Activated naive CD4-positive, alpha-beta T cell treated with anti-CD3 and anti-CD28 coated beads for 36 hours (primary cell): ENCODE measurements around the gene KCTD1. TPM values are rescaled to one million over a fixed set of nuclear protein-coding genes. Genes with fewer than 3 reads are reported as not detected.

Experiments
- CTCF ChIA-PET: fragments of 350-600 bp; sonication (Branson Sonifier 250); formaldehyde crosslinking; loops from one replicate; lab custom pipeline; 2021; ENCODE audit warnings: antibody characterized with exemption; lab: Charles Lee
- DNase-seq: peaks from one replicate; pipeline ENCODE4 v3.0.0-alpha.2; 2020
- H3K27ac Mint-ChIP-seq: one replicate; pipeline ENCODE4 v1.8.0; 2021; ENCODE audit warnings: mild to moderate bottlenecking, mixed read lengths
- H3K27me3 Mint-ChIP-seq: one replicate; pipeline ENCODE4 v1.8.0; 2021; ENCODE audit warnings: low read depth, mixed read lengths
- H3K36me3 Mint-ChIP-seq: one replicate; pipeline ENCODE4 v1.8.0; 2021; ENCODE audit warnings: low read depth, mixed read lengths
- H3K4me1 Mint-ChIP-seq: one replicate; pipeline ENCODE4 v1.8.0; 2021; ENCODE audit warnings: low read depth, mixed read lengths
- H3K4me3 Mint-ChIP-seq: one replicate; pipeline ENCODE4 v1.8.0; 2021; ENCODE audit warnings: mild to moderate bottlenecking, moderate library complexity, mixed read lengths
- H3K9me3 Mint-ChIP-seq: one replicate; pipeline ENCODE4 v1.8.0; 2021; ENCODE audit warnings: mixed read lengths
- intact Hi-C: fragments of 100-400 bp; cut with micrococcal nuclease; formaldehyde crosslinking; loops from one replicate; pipeline ENCODE4 v1.15.1; 2023
- total RNA-seq, 2 experiments: library from RNA; stranded (reverse); gene quantifications; one replicate each; pipeline ENCODE4 v1.2.3, GENCODE V29; 2021

The KCTD1 gene
- 1 to 10 TPM; 1.7 to 1.9 TPM for total RNA-seq

DNA sequence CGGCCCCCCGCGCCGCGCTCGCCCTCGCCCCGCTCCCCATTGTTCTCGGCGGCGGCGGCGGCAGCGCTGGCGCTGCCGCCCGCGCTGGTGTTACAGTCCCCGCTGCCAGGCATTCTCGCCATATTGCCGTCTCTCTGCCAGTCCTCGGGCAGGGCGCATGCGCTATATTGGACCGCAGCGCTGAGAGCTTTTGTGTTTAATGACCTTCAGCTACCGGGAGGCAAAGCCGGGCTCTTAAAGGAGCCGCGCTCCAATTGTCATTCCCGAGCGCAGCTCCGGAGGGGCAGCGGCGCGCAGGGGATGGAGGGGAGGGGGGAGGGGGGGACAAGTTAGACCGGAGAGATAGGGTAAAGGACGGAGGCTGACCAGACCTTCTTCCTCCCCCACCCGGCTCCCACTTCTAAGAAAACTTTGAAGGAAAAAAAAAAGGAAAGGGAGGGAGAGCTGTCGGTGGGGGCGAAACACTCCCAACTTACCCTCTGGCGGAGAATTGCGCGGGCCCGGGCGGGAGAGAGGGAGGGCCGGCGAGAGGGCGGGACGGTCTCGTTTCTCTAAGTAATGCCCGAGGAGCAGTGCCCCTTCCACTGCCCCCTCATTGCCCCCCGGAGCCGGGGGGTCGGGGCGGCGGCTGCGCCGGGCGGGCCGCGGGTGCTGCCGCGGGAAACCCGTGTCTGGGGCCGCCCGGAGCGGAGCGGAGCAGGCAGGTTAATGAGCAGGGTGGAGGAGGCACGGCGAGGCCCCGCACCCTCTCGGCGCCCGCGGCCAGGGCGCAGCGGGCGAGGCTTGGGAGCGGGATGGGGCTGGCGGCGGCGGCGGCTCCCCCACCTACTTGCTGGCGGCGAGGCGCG is at the start of gene KCTD1:
Gene KCTD1 (minus strand): TSS at position 139 of the 848 bp plus-strand sequence. CDS start 17 bp downstream, at position 122.
- peak; percentile 76 for DNase-seq
- H3K4me3 Mint-ChIP-seq = peak within 1 kb of the TSS; percentile 79
- no peaks in the 10 kb centered on the region for H3K9me3 Mint-ChIP-seq
- H3K27me3 Mint-ChIP-seq = peaks cover 36% of the 10 kb centered on the region
- no peak within 1 kb of the TSS for H3K27ac Mint-ChIP-seq
- H3K4me1 Mint-ChIP-seq = peaks cover 30% of the 10 kb centered on the region
- CTCF ChIA-PET = interaction anchor here (0.6 to 1.7 kb wide), 5 partner anchors 9 to 475 kb away, joined by 3 to 4 read pairs (median 4); no protein-coding TSS in a partner anchor
- H3K36me3 Mint-ChIP-seq = peaks cover 3% of the 10 kb centered on the region
- intact Hi-C loops = loop anchor here (1.0 to 2.0 kb wide), 4 partner anchors 100 to 458 kb away; partner anchors contain the start of genes SS18 and TAF4B

DNA sequence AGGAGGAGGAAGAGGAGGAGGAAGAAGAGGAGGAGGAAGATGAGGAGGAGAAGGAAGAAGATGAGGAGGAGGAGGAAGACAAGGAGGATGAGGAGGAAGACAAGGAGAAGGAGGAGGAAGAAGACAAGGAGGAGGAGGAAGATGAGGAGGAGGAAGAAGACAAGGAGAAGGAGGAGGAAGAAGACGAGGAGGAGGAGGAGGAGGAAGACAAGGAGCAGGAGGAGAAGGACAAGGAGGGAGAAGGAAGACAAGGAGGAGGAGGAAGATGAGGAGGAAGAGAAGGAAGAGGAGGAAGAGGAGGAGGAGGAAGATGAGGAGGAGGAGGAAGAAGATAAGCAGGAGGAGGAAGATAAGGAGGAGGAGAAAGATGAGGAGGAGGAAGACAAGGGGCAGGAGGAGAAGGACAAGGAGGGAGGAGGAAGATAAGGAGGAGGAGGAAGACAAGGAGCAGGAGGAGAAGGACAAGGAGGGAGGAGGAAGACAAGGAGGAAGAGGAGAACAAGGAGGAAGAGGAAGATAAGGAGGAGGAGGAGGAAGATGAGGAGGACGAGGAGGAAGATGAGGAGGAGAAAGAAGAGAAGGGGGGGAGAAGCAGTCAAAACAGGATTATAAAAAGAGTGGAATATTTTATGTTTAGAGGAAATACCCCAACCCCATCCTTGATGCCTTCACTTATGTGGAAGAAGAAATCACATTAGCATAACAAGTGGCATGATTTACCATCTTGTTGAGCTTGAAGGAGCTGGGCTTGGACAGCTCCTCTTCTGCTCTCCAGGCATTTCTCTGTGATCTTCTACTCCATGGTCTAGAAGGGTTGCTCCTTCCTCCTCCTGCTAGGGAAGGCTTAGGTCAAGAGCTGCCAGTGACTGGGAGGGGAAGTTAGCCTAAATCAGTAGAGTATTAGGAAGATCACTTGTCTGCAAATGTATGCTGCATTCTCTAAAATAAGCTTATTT is 45.3 kb upstream of the KCTD1 start:
- intact Hi-C loops = no loop called here
- no peaks in the 10 kb centered on the region for H3K36me3 Mint-ChIP-seq
- no peaks in the 10 kb centered on the region for H3K4me1 Mint-ChIP-seq
- H3K27ac Mint-ChIP-seq = no peak overlapping the region
- no peaks in the 10 kb centered on the region for H3K9me3 Mint-ChIP-seq
- H3K4me3 Mint-ChIP-seq = no peak overlapping the region
- DNase-seq = no peak
- peaks cover 25% of the 10 kb centered on the region for H3K27me3 Mint-ChIP-seq
- CTCF ChIA-PET = no interaction called here

DNA sequence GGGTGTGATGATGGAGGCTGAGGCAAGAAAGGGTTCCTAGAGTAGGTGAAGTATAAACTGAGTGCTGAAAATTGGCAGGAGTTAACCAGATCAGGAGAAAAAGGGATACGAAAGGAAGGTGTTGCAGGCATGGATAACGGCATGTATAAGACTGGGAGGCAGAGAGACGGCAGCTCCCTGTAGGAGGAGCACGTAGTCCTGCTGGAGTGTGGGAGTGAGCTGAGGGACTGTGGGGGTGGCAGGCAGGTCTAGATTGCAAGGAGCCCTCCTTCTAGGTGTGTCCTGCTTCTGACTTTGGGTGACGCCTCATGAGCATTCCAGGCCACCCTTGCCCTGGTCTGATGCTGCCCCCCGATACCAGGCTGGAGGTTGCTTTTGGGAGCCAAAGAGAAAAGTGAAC is 36.4 kb upstream of the KCTD1 start:
- intact Hi-C loops = no loop called here
- Mint-ChIP-seq H3K27me3 (peaks cover 7% of the 10 kb centered on the region), H3K9me3 (no peaks in the 10 kb centered on the region), H3K4me3 (no peak overlapping the region), H3K4me1 (no peaks in the 10 kb centered on the region), H3K27ac (no peak overlapping the region), H3K36me3 (no peaks in the 10 kb centered on the region)
- DNase-seq = no peak
- CTCF ChIA-PET = no interaction called here

GRCh38 chr18:26579941-26580618 is 31.7 kb upstream of the KCTD1 start:
- H3K4me1 Mint-ChIP-seq = peaks cover 7% of the 10 kb centered on the region
- intact Hi-C loops = no loop called here
- H3K27ac Mint-ChIP-seq = no peak overlapping the region
- CTCF ChIA-PET = no interaction called here
- no peaks in the 10 kb centered on the region for H3K9me3 Mint-ChIP-seq
- H3K27me3 Mint-ChIP-seq = peaks cover 31% of the 10 kb centered on the region
- H3K4me3 Mint-ChIP-seq = no peak overlapping the region
- no peak for DNase-seq
- no peaks in the 10 kb centered on the region for H3K36me3 Mint-ChIP-seq

DNA sequence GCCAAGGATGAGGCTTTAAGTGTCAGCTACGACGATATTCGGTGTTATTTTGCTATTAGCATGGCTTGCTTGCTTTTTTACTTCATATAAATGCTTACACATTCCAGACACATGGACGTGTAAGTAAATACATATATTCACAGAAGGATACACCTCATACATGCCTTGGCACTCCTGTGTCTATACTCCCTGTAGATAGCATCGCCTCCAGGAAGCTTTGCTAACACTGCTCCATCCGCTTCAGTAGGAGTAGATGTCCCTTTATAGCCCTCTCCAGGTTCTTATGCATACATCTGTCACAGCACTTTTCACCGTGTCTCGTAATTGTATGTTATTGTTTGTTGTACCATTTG is 27.5 kb upstream of the KCTD1 start:
- H3K27me3 Mint-ChIP-seq = peaks cover 39% of the 10 kb centered on the region
- H3K4me3 Mint-ChIP-seq = no peak overlapping the region
- H3K27ac Mint-ChIP-seq = no peak overlapping the region
- DNase-seq = no peak
- H3K4me1 Mint-ChIP-seq = peaks cover 11% of the 10 kb centered on the region
- no peaks in the 10 kb centered on the region for H3K9me3 Mint-ChIP-seq
- CTCF ChIA-PET = no interaction called here
- intact Hi-C loops = no loop called here
- no peaks in the 10 kb centered on the region for H3K36me3 Mint-ChIP-seq

GRCh38 chr18:26574958-26575864 is 26.9 kb upstream of the KCTD1 start:
- Mint-ChIP-seq H3K27ac (no peak overlapping the region), H3K36me3 (no peaks in the 10 kb centered on the region), H3K27me3 (peaks cover 38% of the 10 kb centered on the region), H3K4me3 (peak overlapping the region; percentile 48), H3K9me3 (no peaks in the 10 kb centered on the region), H3K4me1 (peaks cover 11% of the 10 kb centered on the region)
- CTCF ChIA-PET = no interaction called here
- intact Hi-C loops = no loop called here
- peak; percentile 14 for DNase-seq

DNA sequence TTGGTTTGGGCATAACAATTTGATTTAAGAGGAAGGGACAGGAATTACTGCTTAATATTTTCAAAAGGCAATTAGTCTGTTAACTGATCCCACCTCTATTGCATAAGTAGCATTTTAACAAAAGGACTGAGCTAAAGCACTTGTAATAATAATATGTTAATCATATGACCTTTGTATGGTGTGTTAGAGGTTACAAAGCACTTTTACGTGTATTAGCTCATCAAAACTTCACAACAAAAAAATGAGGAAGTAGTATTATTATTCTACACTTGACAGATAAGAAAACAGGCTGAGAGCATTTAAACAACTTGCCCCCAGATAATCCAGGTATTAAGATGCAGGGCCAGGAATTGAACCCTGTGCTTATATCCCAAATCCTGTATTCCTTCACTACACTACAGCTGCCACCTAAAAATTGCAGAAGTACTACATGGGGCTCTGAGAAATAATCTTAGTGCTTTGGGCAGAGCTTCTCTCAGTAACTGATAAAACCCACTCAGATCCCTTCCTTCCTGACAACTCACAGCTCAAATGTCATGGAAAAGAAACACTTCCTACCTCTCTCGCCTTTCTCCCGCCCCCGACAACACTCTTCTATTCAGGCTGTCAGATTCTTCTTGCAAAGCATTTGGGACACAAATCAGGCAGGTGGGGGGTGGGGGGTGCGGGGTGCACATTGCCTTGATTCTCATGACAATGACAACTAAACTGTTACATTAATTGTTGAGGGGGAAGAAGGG is 20.7 kb upstream of the KCTD1 start:
- Mint-ChIP-seq H3K4me1 (no peaks in the 10 kb centered on the region), H3K36me3 (no peaks in the 10 kb centered on the region)
- intact Hi-C loops = no loop called here

DNA sequence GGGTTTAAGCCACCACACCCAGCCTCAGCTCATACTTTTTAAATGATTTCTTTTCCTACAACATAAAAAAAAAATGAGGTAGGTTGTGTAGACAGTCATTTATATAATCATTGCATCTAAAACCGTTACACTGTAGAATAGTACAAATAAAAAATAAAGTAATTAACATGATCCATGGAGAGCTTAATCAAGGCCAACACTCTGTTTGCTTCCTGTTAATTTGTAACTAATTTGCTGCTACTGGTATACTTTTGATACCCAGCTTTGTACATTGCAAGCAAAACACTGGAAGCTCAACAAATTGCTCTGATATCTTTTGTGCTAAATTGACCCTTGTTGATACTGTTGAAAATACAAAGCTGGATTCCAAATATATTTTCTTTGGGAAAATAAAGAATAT is 20.2 kb upstream of the KCTD1 start:
- CTCF ChIA-PET = no interaction called here
- H3K27ac Mint-ChIP-seq = no peak overlapping the region

More for the DNA sequence above, 20.7 kb upstream of the KCTD1 start:
- Mint-ChIP-seq H3K4me3 (no peak overlapping the region), H3K27me3 (peaks cover 8% of the 10 kb centered on the region), H3K9me3 (no peaks in the 10 kb centered on the region), H3K27ac (no peak overlapping the region)
- DNase-seq = no peak
- CTCF ChIA-PET = no interaction called here

GRCh38 chr18:26566874-26567555 is 18.7 kb upstream of the KCTD1 start:
- H3K4me3 Mint-ChIP-seq = no peak overlapping the region
- H3K27ac Mint-ChIP-seq = no peak overlapping the region
- peaks cover 17% of the 10 kb centered on the region for H3K27me3 Mint-ChIP-seq
- no peak for DNase-seq
- no peaks in the 10 kb centered on the region for H3K4me1 Mint-ChIP-seq
- no peaks in the 10 kb centered on the region for H3K9me3 Mint-ChIP-seq
- CTCF ChIA-PET = no interaction called here
- intact Hi-C loops = no loop called here
- H3K36me3 Mint-ChIP-seq = no peaks in the 10 kb centered on the region

More for the DNA sequence above, 20.2 kb upstream of the KCTD1 start:
- DNase-seq = no peak
- Mint-ChIP-seq H3K4me3 (no peak overlapping the region), H3K4me1 (no peaks in the 10 kb centered on the region), H3K27me3 (peaks cover 10% of the 10 kb centered on the region), H3K9me3 (no peaks in the 10 kb centered on the region), H3K36me3 (no peaks in the 10 kb centered on the region)
- intact Hi-C loops = no loop called here

GRCh38 chr18:26565514-26565913 is 17.2 kb upstream of the KCTD1 start:
- Mint-ChIP-seq H3K27me3 (peaks cover 19% of the 10 kb centered on the region), H3K4me3 (no peak overlapping the region), H3K36me3 (no peaks in the 10 kb centered on the region), H3K27ac (no peak overlapping the region), H3K9me3 (no peaks in the 10 kb centered on the region), H3K4me1 (no peaks in the 10 kb centered on the region)
- intact Hi-C loops = no loop called here
- CTCF ChIA-PET = no interaction called here
- no peak for DNase-seq
